K562 treated with DMSO at 1 percent for 12 hours (cell line): ENCODE measurements around the gene STK38. TPM values are rescaled to one million over a fixed set of nuclear protein-coding genes. Genes with fewer than 3 reads are reported as not detected.

Experiments
- total RNA-seq: library from RNA; unstranded; fragments of 300-600 nt; gene quantifications from 2 replicates; pipeline ENCODE4 v1.2.3, GENCODE V29; 2022; ENCODE audit not compliant: insufficient read depth

Gene STK38
- 13.7 and 30.4 TPM in 2 replicates for total RNA-seq

DNA sequence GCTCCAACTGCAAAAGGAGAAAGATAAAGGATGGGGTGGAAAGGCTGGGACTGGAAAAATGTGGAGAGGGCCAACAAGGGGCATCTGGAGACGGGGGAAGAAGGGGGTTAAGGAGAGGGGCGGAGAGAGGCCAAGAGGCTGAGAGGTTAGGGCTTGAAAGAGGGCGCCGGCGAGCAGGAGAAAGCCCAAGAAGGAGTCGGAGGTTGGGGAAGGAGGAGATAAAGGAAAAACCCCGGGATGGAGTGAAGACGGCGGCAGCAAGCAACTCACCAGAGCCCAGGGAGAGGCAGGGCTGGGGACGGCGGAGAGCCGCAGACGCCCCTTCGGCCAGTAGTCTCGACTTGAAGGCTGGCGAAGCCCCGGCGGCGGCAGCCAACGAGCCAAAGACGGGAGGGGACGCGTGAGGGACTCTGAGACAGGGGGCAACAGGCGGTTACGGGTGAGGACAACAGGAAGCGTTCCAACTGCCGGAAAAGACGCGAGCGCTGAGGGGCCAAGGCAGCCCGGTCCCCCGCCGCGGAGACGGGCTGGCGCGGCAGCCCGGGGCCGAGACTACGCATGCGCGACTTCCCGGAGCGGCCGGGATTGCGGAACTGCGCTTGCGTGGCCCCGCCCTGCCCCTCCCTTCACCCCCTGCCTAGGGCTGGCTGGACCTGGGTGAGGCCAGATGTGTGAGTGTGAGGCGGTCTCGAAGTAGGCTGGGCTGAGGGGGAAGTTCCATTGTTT is at the start of gene STK38:
Gene STK38, minus strand, starts transcription at position 560 of the 726 bp plus-strand sequence. CDS start 7,277 bp downstream, outside the sequence.

GRCh38 chr6:36594029-36594815 is 46.9 kb upstream of the STK38 start, which contains the start of gene SRSF3:
Gene SRSF3 (plus strand): TSS chr6:36594362. CDS start chr6:36596763, 2,401 bp downstream.

Other genes starting within 250 kb of the STK38 start
- not detected in 2 replicates for gene BNIP5, start 210.6 kb downstream of the STK38 start, total RNA-seq
- gene ETV7, start 159.8 kb downstream of the STK38 start, total RNA-seq, result not detected in 2 replicates
- not detected in 2 replicates for gene PXT1, start 104.6 kb downstream of the STK38 start, total RNA-seq
- 23.6 and 66.3 TPM in 2 replicates for gene KCTD20, start 104.5 kb downstream of the STK38 start, total RNA-seq
- 192 and 261 TPM in 2 replicates for gene SRSF3, start 46.9 kb upstream of the STK38 start, total RNA-seq
- gene CDKN1A, start 131.2 kb upstream of the STK38 start, total RNA-seq, result 14.8 and 21.5 TPM in 2 replicates
- gene RAB44, start 150.3 kb upstream of the STK38 start, total RNA-seq, result not detected in 2 replicates